HepG2 (cell line): ENCODE data around the gene JPT1. TPM values are rescaled to one million over a fixed set of nuclear protein-coding genes. Genes with fewer than 3 reads are reported as not detected.

Source experiments
- CENPT ChIP-seq: sonication (generic); formaldehyde crosslinking; IDR thresholded peaks from 2 replicates; pipeline ENCODE4 v1.8.0; 2022; ENCODE audit warnings: low read depth, mild to moderate bottlenecking, moderate library complexity, missing genetic modification reagents
- CHD2 ChIP-seq: IDR thresholded peaks from 2 replicates; pipeline ENCODE4 v1.6.1; 2011; ENCODE audit warnings: low read depth, low read length, improper control_type of control experiment
- HNF4G ChIP-seq, 2 experiments: sonication (generic) in 1 of 2; formaldehyde crosslinking in 1 of 2; IDR thresholded peaks; 2 replicates each; pipeline versions ENCODE4 v1.4.0 to v1.6.1; 2011 to 2020; ENCODE audit warnings: borderline replicate concordance in 2 of 2, low read depth in 2 of 2, mild to moderate bottlenecking in 2 of 2, low read length in 1 of 2, missing genetic modification reagents in 1 of 2, moderate library complexity in 1 of 2
- ONECUT2 ChIP-seq: sonication (generic); formaldehyde crosslinking; IDR thresholded peaks from 2 replicates; pipeline ENCODE4 v1.4.0; 2020; ENCODE audit warnings: missing genetic modification reagents
- SIN3B ChIP-seq: fragments of 150-350 bp; IDR thresholded peaks from 2 replicates; pipeline ENCODE4 v1.6.1; 2014; ENCODE audit warnings: low read length
- SP140L ChIP-seq: sonication (generic); formaldehyde crosslinking; IDR thresholded peaks from 2 replicates; pipeline ENCODE4 v1.4.0; 2020; ENCODE audit warnings: missing genetic modification reagents, borderline replicate concordance
- TAF1 ChIP-seq: sonication (generic); formaldehyde crosslinking; IDR thresholded peaks from 2 replicates; pipeline ENCODE4 v1.4.0; 2020; ENCODE audit warnings: missing genetic modification reagents
- TEAD2 ChIP-seq: sonication (generic); formaldehyde crosslinking; IDR thresholded peaks from 2 replicates; pipeline ENCODE4 v1.9.0; 2021; ENCODE audit warnings: missing genetic modification reagents
- ZFAT ChIP-seq: sonication (generic); formaldehyde crosslinking; conservative IDR thresholded peaks from 2 replicates; pipeline ENCODE4 v1.8.1; 2023; ENCODE audit warnings: missing genetic modification reagents, inconsistent platforms
- ZNF251 ChIP-seq: sonication (generic); formaldehyde crosslinking; IDR thresholded peaks from 2 replicates; pipeline ENCODE4 v1.9.0; 2021; ENCODE audit warnings: mild to moderate bottlenecking, missing genetic modification reagents
- ZNF441 ChIP-seq: sonication (generic); formaldehyde crosslinking; IDR thresholded peaks from 2 replicates; pipeline ENCODE4 v1.7.0; 2021; ENCODE audit warnings: missing genetic modification reagents, borderline replicate concordance
- ZNF446 ChIP-seq: sonication (generic); formaldehyde crosslinking; IDR thresholded peaks from 2 replicates; pipeline ENCODE4 v1.5.0; 2020; ENCODE audit warnings: mild to moderate bottlenecking, missing genetic modification reagents
- ZNF619 ChIP-seq: sonication (generic); formaldehyde crosslinking; IDR thresholded peaks from 2 replicates; pipeline ENCODE4 v1.4.0; 2020; ENCODE audit warnings: mild to moderate bottlenecking, missing genetic modification reagents
- ZNF766 ChIP-seq: sonication (generic); formaldehyde crosslinking; IDR thresholded peaks from 2 replicates; pipeline ENCODE4 v1.5.0; 2020; ENCODE audit warnings: missing genetic modification reagents, borderline replicate concordance
- ZNF781 ChIP-seq: sonication (generic); formaldehyde crosslinking; IDR thresholded peaks from 2 replicates; pipeline ENCODE4 v1.5.1; 2020; ENCODE audit warnings: borderline replicate concordance, mild to moderate bottlenecking, missing genetic modification reagents; ENCODE audit errors: not compliant biosample characterization
- ZNF879 ChIP-seq: sonication (generic); formaldehyde crosslinking; IDR thresholded peaks from 2 replicates; pipeline ENCODE4 v1.8.1; 2023; ENCODE audit warnings: missing genetic modification reagents
- ZSCAN20 ChIP-seq: sonication (generic); formaldehyde crosslinking; IDR thresholded peaks from 2 replicates; pipeline ENCODE4 v1.4.0; 2020; ENCODE audit warnings: missing genetic modification reagents, mild to moderate bottlenecking, borderline replicate concordance
- polyA plus RNA-seq, 8 experiments: library from polyadenylated mRNA; depleted of rRNA in 3 of 8; stranded (reverse) in 7 of 8; unstranded in 1 of 8; fragments of >200 nt; fragmentation: Illumina TruSeq in 4 of 8; extraction: Trizol in 4 of 8; gene quantifications; 2 replicates each; pipeline versions ENCODE4 v1.2.1 to v1.2.3, GENCODE V29; 2011 to 2016; ENCODE audit warnings: low read depth in 4 of 8, missing spikeins in 1 of 8, mixed read lengths in 1 of 8; ENCODE audit not compliant: insufficient read depth in 1 of 8
- total RNA-seq, 5 experiments: library from RNA; depleted of rRNA; stranded (reverse); fragments of >200 nt; fragmentation: Illumina TruSeq; extraction: Trizol; gene quantifications; 2 replicates each; pipeline ENCODE4 v1.2.3, GENCODE V29; 2016; ENCODE audit warnings: low read depth in 1 of 5
- TF ChIP-seq, protein P1 (sequence below): sonication (generic); formaldehyde crosslinking; IDR thresholded peaks from 2 replicates; pipeline ENCODE4 v1.4.0; 2020; ENCODE audit warnings: missing genetic modification reagents
- TF ChIP-seq, protein P2 (sequence below): sonication (generic); formaldehyde crosslinking; IDR thresholded peaks from 2 replicates; pipeline ENCODE4 v1.4.0; 2020; ENCODE audit warnings: missing genetic modification reagents
- TF ChIP-seq, protein P3 (sequence below): sonication (generic); formaldehyde crosslinking; IDR thresholded peaks from 2 replicates; pipeline ENCODE4 v1.4.0; 2020; ENCODE audit warnings: missing genetic modification reagents, low read depth, mild to moderate bottlenecking, borderline replicate concordance

JPT1 gene
- total and polyA plus RNA-seq, 2 of the 13 experiments (the other 11 are each of a cell fraction or from before 2014, with no cell fraction given), result 43.3 to 256 TPM

DNA sequence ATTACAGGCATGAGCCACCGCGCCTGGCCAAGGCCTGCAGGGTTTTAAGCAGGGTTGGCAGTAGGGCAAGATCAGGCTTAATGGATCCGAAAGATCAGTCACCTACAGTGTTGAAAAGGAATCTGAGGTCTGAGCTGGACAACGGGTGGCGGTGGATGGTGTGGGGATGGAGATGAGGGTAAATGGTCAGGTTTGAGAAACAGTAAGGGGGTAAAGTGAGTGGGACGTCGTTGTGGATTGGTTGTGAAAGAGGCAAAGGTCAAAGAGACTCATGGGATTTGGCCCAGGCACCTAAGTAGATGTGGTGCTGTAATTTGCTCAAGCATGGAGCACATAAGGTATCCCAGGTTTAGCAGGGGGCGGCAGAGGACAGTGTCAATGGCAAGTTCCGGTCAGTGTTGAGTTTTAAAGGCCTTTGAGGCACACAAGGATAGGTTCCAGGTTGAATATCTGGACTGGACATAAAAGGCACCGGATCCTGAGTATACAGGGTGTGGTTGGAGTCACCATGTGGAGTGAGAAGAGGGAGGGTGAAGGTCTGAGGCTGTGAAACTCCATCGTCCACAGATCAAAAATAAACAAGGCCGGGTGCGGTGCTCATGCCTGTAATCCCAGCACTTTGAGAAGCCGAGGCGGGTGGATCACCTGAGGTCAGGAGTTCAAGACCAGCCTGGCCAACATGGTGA is 67.7 kb downstream of the JPT1 start (continued):
- TF ChIP-seq, protein P1, sequence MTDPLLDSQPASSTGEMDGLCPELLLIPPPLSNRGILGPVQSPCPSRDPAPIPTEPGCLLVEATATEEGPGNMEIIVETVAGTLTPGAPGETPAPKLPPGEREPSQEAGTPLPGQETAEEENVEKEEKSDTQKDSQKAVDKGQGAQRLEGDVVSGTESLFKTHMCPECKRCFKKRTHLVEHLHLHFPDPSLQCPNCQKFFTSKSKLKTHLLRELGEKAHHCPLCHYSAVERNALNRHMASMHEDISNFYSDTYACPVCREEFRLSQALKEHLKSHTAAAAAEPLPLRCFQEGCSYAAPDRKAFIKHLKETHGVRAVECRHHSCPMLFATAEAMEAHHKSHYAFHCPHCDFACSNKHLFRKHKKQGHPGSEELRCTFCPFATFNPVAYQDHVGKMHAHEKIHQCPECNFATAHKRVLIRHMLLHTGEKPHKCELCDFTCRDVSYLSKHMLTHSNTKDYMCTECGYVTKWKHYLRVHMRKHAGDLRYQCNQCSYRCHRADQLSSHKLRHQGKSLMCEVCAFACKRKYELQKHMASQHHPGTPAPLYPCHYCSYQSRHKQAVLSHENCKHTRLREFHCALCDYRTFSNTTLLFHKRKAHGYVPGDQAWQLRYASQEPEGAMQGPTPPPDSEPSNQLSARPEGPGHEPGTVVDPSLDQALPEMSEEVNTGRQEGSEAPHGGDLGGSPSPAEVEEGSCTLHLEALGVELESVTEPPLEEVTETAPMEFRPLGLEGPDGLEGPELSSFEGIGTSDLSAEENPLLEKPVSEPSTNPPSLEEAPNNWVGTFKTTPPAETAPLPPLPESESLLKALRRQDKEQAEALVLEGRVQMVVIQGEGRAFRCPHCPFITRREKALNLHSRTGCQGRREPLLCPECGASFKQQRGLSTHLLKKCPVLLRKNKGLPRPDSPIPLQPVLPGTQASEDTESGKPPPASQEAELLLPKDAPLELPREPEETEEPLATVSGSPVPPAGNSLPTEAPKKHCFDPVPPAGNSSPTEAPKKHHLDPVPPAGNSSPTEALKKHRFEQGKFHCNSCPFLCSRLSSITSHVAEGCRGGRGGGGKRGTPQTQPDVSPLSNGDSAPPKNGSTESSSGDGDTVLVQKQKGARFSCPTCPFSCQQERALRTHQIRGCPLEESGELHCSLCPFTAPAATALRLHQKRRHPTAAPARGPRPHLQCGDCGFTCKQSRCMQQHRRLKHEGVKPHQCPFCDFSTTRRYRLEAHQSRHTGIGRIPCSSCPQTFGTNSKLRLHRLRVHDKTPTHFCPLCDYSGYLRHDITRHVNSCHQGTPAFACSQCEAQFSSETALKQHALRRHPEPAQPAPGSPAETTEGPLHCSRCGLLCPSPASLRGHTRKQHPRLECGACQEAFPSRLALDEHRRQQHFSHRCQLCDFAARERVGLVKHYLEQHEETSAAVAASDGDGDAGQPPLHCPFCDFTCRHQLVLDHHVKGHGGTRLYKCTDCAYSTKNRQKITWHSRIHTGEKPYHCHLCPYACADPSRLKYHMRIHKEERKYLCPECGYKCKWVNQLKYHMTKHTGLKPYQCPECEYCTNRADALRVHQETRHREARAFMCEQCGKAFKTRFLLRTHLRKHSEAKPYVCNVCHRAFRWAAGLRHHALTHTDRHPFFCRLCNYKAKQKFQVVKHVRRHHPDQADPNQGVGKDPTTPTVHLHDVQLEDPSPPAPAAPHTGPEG (CRISPR knock-in tag), result no peak
- TF ChIP-seq ZNF251 (CRISPR knock-in tag) (no peak), HNF4G (IDR thresholded peaks at IDR 0.05; ENCODE audit: borderline replicate concordance, low read depth, low read length) (peak; percentile 74; the same call in 1 of the 2 replicates), HNF4G (CRISPR knock-in tag; IDR thresholded peaks at IDR 0.05; ENCODE audit: borderline replicate concordance, low read depth) (peak; percentile 33; the same call in 1 of the 2 replicates), SIN3B (no peak), SP140L (no peak), ONECUT2 (CRISPR knock-in tag) (no peak), ZNF441 (CRISPR knock-in tag) (0 out of 2 replicates have a peak, but pooled peaks have one; percentile 40), CHD2 (no peak), ZNF766 (CRISPR knock-in tag) (no peak; the same call in 1 of the 2 replicates), CENPT (CRISPR knock-in tag) (no peak), TAF1 (no peak; the same call in 1 of the 2 replicates), ZNF619 (CRISPR knock-in tag) (0 out of 2 replicates have a peak, but pooled peaks have one; percentile 39), ZNF446 (CRISPR knock-in tag) (no peak), TEAD2 (no peak), ZNF781 (CRISPR knock-in tag) (peak; percentile 63), ZFAT (no peak), ZNF879 (CRISPR knock-in tag) (0 out of 2 replicates have a peak, but pooled peaks have one; percentile 28), ZSCAN20 (0 out of 2 replicates have a peak, but pooled peaks have one; percentile 44)
- TF ChIP-seq, protein P2, sequence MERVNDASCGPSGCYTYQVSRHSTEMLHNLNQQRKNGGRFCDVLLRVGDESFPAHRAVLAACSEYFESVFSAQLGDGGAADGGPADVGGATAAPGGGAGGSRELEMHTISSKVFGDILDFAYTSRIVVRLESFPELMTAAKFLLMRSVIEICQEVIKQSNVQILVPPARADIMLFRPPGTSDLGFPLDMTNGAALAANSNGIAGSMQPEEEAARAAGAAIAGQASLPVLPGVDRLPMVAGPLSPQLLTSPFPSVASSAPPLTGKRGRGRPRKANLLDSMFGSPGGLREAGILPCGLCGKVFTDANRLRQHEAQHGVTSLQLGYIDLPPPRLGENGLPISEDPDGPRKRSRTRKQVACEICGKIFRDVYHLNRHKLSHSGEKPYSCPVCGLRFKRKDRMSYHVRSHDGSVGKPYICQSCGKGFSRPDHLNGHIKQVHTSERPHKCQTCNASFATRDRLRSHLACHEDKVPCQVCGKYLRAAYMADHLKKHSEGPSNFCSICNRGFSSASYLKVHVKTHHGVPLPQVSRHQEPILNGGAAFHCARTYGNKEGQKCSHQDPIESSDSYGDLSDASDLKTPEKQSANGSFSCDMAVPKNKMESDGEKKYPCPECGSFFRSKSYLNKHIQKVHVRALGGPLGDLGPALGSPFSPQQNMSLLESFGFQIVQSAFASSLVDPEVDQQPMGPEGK (CRISPR knock-in tag), result no peak; the same call in 1 of the 2 replicates
- TF ChIP-seq, protein P3, sequence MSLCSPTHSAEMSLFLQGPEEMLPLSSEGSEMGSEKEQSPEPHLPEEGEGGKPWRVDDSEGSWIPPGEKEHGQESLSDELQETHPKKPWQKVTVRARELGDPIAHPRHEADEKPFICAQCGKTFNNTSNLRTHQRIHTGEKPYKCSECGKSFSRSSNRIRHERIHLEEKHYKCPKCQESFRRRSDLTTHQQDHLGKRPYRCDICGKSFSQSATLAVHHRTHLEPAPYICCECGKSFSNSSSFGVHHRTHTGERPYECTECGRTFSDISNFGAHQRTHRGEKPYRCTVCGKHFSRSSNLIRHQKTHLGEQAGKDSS, result 0 out of 2 replicates have a peak, but pooled peaks have one; percentile 9
